Neural cell (in vitro differentiated cells): ENCODE results near the gene TRPM4. TPM values are rescaled to one million over a fixed set of nuclear protein-coding genes. Genes with fewer than 3 reads are reported as not detected.

Source experiments
- H2AFZ ChIP-seq: fragments of 200-600, 300-800 bp; sonication (generic), shearing (Covaris generic); 2 replicates; pipeline ENCODE4 v1.6.0; 2014; ENCODE audit warnings: low read depth, mild to moderate bottlenecking, antibody characterized with exemption, low read length, moderate library complexity
- H3F3A ChIP-seq: fragments of 200-600 bp; shearing (Covaris generic); 2 replicates; pipeline ENCODE4 v1.6.1; 2016; ENCODE audit warnings: mild to moderate bottlenecking, moderate library complexity, mixed read lengths, antibody characterized with exemption, low read length; ENCODE audit not compliant: insufficient read depth, poor library complexity, severe bottlenecking
- H3K27ac ChIP-seq: fragments of 200-600, 300-800 bp; sonication (generic), shearing (Covaris generic); 2 replicates; pipeline ENCODE4 v1.5.1; 2014; ENCODE audit warnings: mild to moderate bottlenecking, low read length, moderate library complexity
- H3K27me3 ChIP-seq: fragments of 300-800, 200-600 bp; sonication (generic), shearing (Covaris generic); 2 replicates; pipeline ENCODE4 v1.6.0; 2014; ENCODE audit warnings: mild to moderate bottlenecking, low read depth, low read length, moderate library complexity; ENCODE audit not compliant: insufficient read depth
- H3K36me3 ChIP-seq: fragments of 300-800, 200-600 bp; sonication (generic), shearing (Covaris generic); 2 replicates; pipeline ENCODE4 v1.5.1; 2014; ENCODE audit warnings: mild to moderate bottlenecking, antibody characterized with exemption, low read length, moderate library complexity; ENCODE audit not compliant: insufficient read depth
- H3K4me2 ChIP-seq: fragments of 300-800, 200-600 bp; sonication (generic), shearing (Covaris generic); 2 replicates; pipeline ENCODE4 v1.6.0; 2014; ENCODE audit warnings: mild to moderate bottlenecking, low read length
- H3K4me3 ChIP-seq: fragments of 300-800, 200-600 bp; sonication (generic), shearing (Covaris generic); 2 replicates; pipeline ENCODE4 v1.5.1; 2014; ENCODE audit warnings: mild to moderate bottlenecking, low read length, moderate library complexity
- H3K79me2 ChIP-seq: fragments of 200-600 bp; shearing (Covaris generic); replicated peaks from 2 replicates; pipeline ENCODE4 v1.6.0; 2014; ENCODE audit warnings: mild to moderate bottlenecking, low read length, moderate library complexity; ENCODE audit not compliant: insufficient read depth
- H3K9ac ChIP-seq: fragments of 300-800, 200-600 bp; sonication (generic), shearing (Covaris generic); 2 replicates; pipeline ENCODE4 v1.6.1; 2016; ENCODE audit warnings: mild to moderate bottlenecking, low read length, mixed read lengths
- H3K9me2 ChIP-seq: fragments of 200-600 bp; shearing (Covaris generic); 2 replicates; pipeline ENCODE4 v1.6.1; 2016; ENCODE audit warnings: mild to moderate bottlenecking, low read length, mixed read lengths; ENCODE audit not compliant: insufficient read depth
- H3K9me3 ChIP-seq: fragments of 200-600, 300-800 bp; sonication (generic), shearing (Covaris generic); 2 replicates; pipeline ENCODE4 v1.6.1; 2016; ENCODE audit warnings: mild to moderate bottlenecking, mixed run types, low read length, moderate library complexity, mixed read lengths
- H4K20me1 ChIP-seq: fragments of 200-600 bp; shearing (Covaris generic); 2 replicates; pipeline ENCODE4 v1.6.1; 2016; ENCODE audit warnings: mild to moderate bottlenecking, mixed run types; ENCODE audit not compliant: insufficient read depth
- CTCF ChIP-seq: fragments of 450-650 bp; IDR thresholded peaks from 2 replicates; pipeline ENCODE4 v1.5.1; 2014; ENCODE audit warnings: antibody characterized with exemption, mild to moderate bottlenecking, moderate library complexity; ENCODE audit not compliant: poor library complexity, severe bottlenecking
- EP300 ChIP-seq: fragments of 450-650 bp; conservative IDR thresholded peaks from 2 replicates; pipeline ENCODE4 v1.6.1; 2014; ENCODE audit warnings: antibody characterized with exemption, mild to moderate bottlenecking, moderate library complexity; ENCODE audit not compliant: poor library complexity, severe bottlenecking
- EZH2 ChIP-seq: fragments of 200-600, 300-800 bp; shearing (Covaris generic), sonication (generic); IDR thresholded peaks from 2 replicates; pipeline ENCODE4 v1.6.1; 2014; ENCODE audit warnings: antibody characterized with exemption, low read length, borderline replicate concordance, mild to moderate bottlenecking; ENCODE audit not compliant: insufficient read depth, poor library complexity, severe bottlenecking
- MXI1 ChIP-seq: fragments of 450-650 bp; conservative IDR thresholded peaks from 2 replicates; pipeline ENCODE4 v1.6.1; 2014; ENCODE audit warnings: antibody characterized with exemption, mild to moderate bottlenecking; ENCODE audit not compliant: poor library complexity, severe bottlenecking
- POLR2AphosphoS5 ChIP-seq: IDR thresholded peaks from 2 replicates; pipeline ENCODE4 v1.6.1; 2012
- RAD21 ChIP-seq: fragments of 450-650 bp; conservative IDR thresholded peaks from 2 replicates; pipeline ENCODE4 v1.6.1; 2014; ENCODE audit warnings: antibody characterized with exemption, mild to moderate bottlenecking, moderate library complexity
- SMC3 ChIP-seq: fragments of 450-650 bp; conservative IDR thresholded peaks from 2 replicates; pipeline ENCODE4 v1.6.1; 2014; ENCODE audit warnings: antibody characterized with exemption, mild to moderate bottlenecking, moderate library complexity; ENCODE audit not compliant: poor library complexity
- TAF1 ChIP-seq: IDR thresholded peaks from 2 replicates; pipeline ENCODE4 v1.6.1; 2012; ENCODE audit warnings: low read depth
- polyA plus RNA-seq: library from polyadenylated mRNA; depleted of rRNA; stranded (reverse); fragments of >200 nt; gene quantifications from 2 replicates; pipeline ENCODE4 v1.2.3, GENCODE V29; 2014
- TF ChIP-seq, protein P1 (sequence below): IDR thresholded peaks from 2 replicates; pipeline ENCODE4 v1.6.1; 2012; ENCODE audit warnings: borderline replicate concordance

The TRPM4 gene
- polyA plus RNA-seq, 1 donor from 2014 or later: 42.5 TPM

DNA sequence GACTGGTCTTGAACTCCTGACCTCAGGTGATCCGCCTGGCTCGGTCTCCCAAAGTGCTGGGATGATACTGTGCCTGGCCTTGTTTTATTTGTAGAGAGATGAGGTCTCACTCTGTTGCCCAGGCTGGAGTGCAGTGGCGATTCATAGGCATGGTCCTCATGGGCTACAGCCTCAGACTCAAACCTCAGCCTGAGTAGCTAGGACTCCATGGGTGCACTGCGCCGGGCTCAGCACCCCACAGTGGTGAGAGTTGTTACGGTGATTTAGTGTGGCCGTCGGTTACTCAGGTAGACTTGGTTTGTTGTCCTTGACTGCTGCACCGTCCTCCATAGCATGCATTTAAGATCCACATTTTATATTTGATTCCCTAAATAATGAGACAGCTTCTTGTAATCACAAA, 86.7 kb downstream of the TRPM4 start:
- Histone ChIP-seq H3K4me3 (no peak overlapping the region), H3K9ac (no peak overlapping the region), H4K20me1 (no peaks in the 10 kb centered on the region), H3K79me2 (no peaks in the 10 kb centered on the region), H3F3A (no peaks in the 10 kb centered on the region), H3K9me2 (no peaks in the 10 kb centered on the region), H3K9me3 (no peaks in the 10 kb centered on the region), H2AFZ (no peak overlapping the region), H3K4me2 (no peak overlapping the region), H3K27ac (no peak overlapping the region), H3K27me3 (no peaks in the 10 kb centered on the region), H3K36me3 (no peaks in the 10 kb centered on the region)
- TF ChIP-seq SMC3: no peak
- TF ChIP-seq EP300: no peak
- TF ChIP-seq, protein P1, sequence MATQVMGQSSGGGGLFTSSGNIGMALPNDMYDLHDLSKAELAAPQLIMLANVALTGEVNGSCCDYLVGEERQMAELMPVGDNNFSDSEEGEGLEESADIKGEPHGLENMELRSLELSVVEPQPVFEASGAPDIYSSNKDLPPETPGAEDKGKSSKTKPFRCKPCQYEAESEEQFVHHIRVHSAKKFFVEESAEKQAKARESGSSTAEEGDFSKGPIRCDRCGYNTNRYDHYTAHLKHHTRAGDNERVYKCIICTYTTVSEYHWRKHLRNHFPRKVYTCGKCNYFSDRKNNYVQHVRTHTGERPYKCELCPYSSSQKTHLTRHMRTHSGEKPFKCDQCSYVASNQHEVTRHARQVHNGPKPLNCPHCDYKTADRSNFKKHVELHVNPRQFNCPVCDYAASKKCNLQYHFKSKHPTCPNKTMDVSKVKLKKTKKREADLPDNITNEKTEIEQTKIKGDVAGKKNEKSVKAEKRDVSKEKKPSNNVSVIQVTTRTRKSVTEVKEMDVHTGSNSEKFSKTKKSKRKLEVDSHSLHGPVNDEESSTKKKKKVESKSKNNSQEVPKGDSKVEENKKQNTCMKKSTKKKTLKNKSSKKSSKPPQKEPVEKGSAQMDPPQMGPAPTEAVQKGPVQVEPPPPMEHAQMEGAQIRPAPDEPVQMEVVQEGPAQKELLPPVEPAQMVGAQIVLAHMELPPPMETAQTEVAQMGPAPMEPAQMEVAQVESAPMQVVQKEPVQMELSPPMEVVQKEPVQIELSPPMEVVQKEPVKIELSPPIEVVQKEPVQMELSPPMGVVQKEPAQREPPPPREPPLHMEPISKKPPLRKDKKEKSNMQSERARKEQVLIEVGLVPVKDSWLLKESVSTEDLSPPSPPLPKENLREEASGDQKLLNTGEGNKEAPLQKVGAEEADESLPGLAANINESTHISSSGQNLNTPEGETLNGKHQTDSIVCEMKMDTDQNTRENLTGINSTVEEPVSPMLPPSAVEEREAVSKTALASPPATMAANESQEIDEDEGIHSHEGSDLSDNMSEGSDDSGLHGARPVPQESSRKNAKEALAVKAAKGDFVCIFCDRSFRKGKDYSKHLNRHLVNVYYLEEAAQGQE: no peak
- TF ChIP-seq EZH2: no peak
- no peak for TF ChIP-seq POLR2AphosphoS5
- no peak for TF ChIP-seq RAD21
- no peak for TF ChIP-seq CTCF
- TF ChIP-seq MXI1: no peak
- TF ChIP-seq TAF1: no peak

DNA sequence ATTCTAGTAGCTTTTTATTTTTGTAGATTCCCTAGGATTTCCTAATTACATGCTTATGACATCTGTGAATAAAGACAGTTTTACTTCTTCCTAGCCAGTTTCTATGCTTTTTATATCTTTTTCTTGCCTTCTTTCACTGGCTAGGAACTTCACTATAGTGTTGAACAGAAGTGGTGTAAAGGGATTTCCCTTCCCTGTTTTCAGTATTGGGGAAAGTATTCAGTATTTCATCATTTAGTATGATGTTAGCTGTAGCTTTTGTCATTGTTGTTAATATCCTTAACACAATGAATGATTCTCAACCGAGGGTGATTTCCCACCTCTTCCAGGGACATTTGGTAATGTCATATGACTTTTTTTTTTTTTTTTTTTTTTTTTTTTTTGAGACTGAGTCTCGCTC, 90.1 kb downstream of the TRPM4 start:
- Histone ChIP-seq H4K20me1 (no peaks in the 10 kb centered on the region), H2AFZ (no peak overlapping the region), H3F3A (no peaks in the 10 kb centered on the region), H3K9ac (no peak overlapping the region), H3K9me2 (no peaks in the 10 kb centered on the region), H3K79me2 (no peaks in the 10 kb centered on the region), H3K4me2 (no peak overlapping the region), H3K4me3 (no peak overlapping the region), H3K27ac (no peak overlapping the region), H3K9me3 (no peaks in the 10 kb centered on the region), H3K27me3 (no peaks in the 10 kb centered on the region), H3K36me3 (no peaks in the 10 kb centered on the region)
- TF ChIP-seq TAF1 (no peak), MXI1 (no peak), SMC3 (no peak), EP300 (no peak), RAD21 (no peak), POLR2AphosphoS5 (no peak), EZH2 (no peak), CTCF (no peak)
- TF ChIP-seq, protein P1: no peak
